Activated CD8-positive, alpha-beta T cell treated with anti-CD3 and anti-CD28 coated beads for 36 hours (primary cell): Measurements from ENCODE around the gene B4GALNT4. TPM values are rescaled to one million over a fixed set of nuclear protein-coding genes. Genes with fewer than 3 reads are reported as not detected.

ENCODE experiments used
- ATAC-seq: fragments of 200-7000 bp; cut with Tn5 transposase; one replicate; pipeline ENCODE4 v1.10.0; 2021; ENCODE audit warnings: mild to moderate bottlenecking, moderate library complexity
- CTCF ChIA-PET: fragments of 350-600 bp; sonication (Branson Sonifier 250); formaldehyde crosslinking; loops from one replicate; lab custom pipeline; 2021; ENCODE audit warnings: antibody characterized with exemption; lab: Charles Lee
- POLR2A ChIA-PET: fragments of 350-600 bp; sonication (Branson Sonifier 250); formaldehyde crosslinking; loops from one replicate; lab custom pipeline; 2021; ENCODE audit warnings: antibody characterized with exemption; lab: Charles Lee
- DNase-seq: peaks from one replicate; pipeline ENCODE4 v3.0.0-alpha.2; 2020
- H3K27ac Mint-ChIP-seq: one replicate; pipeline ENCODE4 v1.8.0; 2021; ENCODE audit warnings: mild to moderate bottlenecking, mixed read lengths
- H3K27me3 Mint-ChIP-seq: one replicate; pipeline ENCODE4 v1.8.0; 2021; ENCODE audit warnings: mixed read lengths
- H3K36me3 Mint-ChIP-seq: one replicate; pipeline ENCODE4 v1.8.0; 2021; ENCODE audit warnings: low read depth, mixed read lengths
- H3K4me1 Mint-ChIP-seq: one replicate; pipeline ENCODE4 v1.8.0; 2021; ENCODE audit warnings: low read depth, mixed read lengths
- H3K4me3 Mint-ChIP-seq: one replicate; pipeline ENCODE4 v1.8.0; 2021; ENCODE audit warnings: mild to moderate bottlenecking, moderate library complexity, mixed read lengths
- H3K9me3 Mint-ChIP-seq: one replicate; pipeline ENCODE4 v1.8.0; 2021; ENCODE audit warnings: mixed read lengths
- intact Hi-C: fragments of 100-400 bp; cut with micrococcal nuclease; formaldehyde crosslinking; loops from one replicate; pipeline ENCODE4 v1.10.0; 2022
- total RNA-seq, 2 experiments: library from RNA; stranded (reverse); gene quantifications; one replicate each; pipeline ENCODE4 v1.2.3, GENCODE V29; 2021
- TF ChIP-seq, protein P1 (sequence below): fragments of 200-600 bp; IDR thresholded peaks from one replicate; pipeline ENCODE4 v1.8.0; 2022; ENCODE audit warnings: antibody characterized with exemption, mild to moderate bottlenecking

The B4GALNT4 gene
- total RNA-seq, 2 experiments from 2014 or later, result 1.5 to 3.4 TPM

DNA sequence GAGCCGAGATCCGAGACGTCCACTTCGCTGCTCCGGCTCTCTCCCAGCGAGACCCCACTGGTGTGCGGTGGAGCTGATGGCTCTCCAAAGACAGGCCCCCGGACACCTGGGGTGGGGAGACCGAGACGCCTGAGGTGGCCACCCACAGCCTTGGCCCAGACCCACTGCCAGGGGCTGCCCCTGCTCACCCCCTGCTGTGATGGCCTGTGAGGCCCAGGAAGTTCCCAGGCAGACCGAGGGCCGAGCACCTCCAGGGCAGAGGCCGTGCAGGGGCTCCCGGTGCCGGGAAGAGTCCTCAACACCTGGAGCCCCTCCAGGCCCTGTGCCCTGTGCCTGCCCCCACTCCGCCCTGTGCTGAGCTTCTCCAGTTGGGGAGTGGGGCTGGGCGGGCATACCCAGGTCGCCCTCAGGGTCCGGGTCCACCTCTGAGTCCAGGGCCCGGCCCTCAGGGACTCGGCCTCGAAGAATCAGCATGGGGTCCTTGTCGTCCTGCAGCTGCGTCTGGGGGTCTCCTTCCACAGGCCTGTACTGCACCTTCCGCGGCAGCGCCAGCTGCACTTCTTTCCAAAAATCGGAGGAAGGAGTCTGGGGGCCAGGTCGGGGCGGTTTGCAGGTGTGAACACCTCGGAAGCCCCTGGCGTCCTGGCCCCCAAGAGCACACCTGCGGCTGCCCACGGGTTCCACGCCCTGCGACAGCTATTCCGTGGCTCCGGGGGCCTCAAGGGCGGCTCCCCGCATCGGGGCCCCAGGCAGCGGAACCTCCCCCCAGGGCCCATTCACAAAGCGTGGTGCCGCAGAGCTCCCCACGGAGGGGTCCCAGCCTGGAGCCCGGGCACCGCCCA lies 36.9 kb downstream of the B4GALNT4 start:
- no peaks in the 10 kb centered on the region for H3K9me3 Mint-ChIP-seq
- no peaks in the 10 kb centered on the region for H3K27me3 Mint-ChIP-seq
- H3K4me1 Mint-ChIP-seq, result peaks cover 5% of the 10 kb centered on the region
- H3K27ac Mint-ChIP-seq, result no peak overlapping the region
- TF ChIP-seq, protein P1, sequence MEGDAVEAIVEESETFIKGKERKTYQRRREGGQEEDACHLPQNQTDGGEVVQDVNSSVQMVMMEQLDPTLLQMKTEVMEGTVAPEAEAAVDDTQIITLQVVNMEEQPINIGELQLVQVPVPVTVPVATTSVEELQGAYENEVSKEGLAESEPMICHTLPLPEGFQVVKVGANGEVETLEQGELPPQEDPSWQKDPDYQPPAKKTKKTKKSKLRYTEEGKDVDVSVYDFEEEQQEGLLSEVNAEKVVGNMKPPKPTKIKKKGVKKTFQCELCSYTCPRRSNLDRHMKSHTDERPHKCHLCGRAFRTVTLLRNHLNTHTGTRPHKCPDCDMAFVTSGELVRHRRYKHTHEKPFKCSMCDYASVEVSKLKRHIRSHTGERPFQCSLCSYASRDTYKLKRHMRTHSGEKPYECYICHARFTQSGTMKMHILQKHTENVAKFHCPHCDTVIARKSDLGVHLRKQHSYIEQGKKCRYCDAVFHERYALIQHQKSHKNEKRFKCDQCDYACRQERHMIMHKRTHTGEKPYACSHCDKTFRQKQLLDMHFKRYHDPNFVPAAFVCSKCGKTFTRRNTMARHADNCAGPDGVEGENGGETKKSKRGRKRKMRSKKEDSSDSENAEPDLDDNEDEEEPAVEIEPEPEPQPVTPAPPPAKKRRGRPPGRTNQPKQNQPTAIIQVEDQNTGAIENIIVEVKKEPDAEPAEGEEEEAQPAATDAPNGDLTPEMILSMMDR, result no peak
- DNase-seq (no peak), ATAC-seq (no peak)
- ChIA-PET POLR2A (interaction anchor here (0.6 to 2.7 kb wide), 8 partner anchors 9 to 118 kb away, joined by 3 to 9 read pairs (median 4); partner anchors contain the start of gene RNH1), CTCF (interaction anchor here (0.7 to 3.5 kb wide), 5 partner anchors 11 to 102 kb away, joined by 3 to 26 read pairs (median 3); no protein-coding TSS in a partner anchor)
- peak overlapping the region; percentile 27 for H3K4me3 Mint-ChIP-seq
- intact Hi-C loops, result no loop called here
- no peaks in the 10 kb centered on the region for H3K36me3 Mint-ChIP-seq

DNA sequence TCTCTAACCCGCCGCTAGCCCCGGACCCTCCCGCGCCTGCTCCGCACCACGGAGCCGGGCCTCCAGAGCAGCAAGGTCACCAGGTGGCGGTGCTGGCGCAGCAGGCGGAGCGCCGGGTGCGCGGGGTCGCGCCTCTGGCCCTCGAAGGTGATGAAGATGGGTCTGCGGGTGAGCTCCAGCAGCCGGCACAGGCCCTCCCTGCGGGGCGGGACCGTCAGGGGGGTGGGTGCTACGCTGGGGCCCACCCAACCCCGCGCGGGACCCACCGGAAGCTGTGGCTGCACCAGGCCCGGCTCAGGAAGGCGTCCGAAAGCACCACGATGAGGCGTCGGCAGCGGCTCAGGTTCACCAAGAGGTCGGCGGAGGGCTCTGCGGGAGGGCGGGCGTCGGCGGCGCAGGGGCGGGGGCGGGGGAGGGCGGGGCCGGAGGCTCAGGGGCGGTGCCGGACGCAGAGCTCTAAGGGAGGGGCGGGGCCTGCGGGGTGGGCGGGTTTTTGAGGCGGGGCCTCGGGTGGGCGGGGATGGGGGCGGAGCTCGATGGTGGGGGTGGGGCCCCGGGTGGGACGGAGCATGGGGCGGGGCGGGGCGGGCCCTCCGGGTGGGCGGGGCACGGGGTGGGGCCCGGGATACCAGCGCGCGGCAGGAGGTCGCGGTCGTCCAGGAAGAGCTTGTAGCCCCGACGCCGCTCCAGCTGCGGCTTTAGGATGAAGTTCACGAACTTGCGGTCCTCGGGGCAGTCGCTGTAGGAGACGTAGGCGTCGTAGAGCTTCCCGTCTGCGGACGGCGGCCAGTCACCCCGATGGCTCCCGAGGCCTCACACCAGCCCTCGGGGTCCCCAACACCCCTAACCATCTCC lies 37.7 kb downstream of the B4GALNT4 start:
- H3K27ac Mint-ChIP-seq, result no peak overlapping the region
- H3K4me3 Mint-ChIP-seq, result peak overlapping the region; percentile 27

DNA sequence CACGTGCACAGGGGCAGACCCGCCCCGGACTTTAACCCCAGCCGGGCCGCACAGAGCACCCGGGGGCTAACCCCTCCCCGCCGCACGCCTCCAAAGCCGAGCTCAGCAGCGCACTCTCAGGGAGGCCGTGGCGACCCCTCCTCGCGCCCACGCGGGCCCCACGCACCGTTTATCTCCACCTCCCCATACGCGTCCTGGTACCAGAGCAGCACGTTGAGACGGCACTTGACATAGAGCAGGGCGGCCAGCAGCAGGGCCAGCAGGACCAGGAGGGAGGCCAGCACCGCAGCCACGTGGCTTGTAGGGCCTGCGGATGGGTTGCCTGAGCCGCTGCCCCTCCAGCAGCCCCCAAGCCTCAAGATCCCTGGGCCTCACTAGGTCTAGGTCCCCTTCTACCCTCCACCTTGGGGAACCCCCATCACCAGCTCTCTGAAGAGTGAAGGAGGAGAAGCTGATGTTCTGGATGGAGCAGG lies 38.4 kb downstream of the B4GALNT4 start:
- TF ChIP-seq, protein P1, result no peak
- intact Hi-C loops, result no loop called here
- peaks cover 5% of the 10 kb centered on the region for H3K4me1 Mint-ChIP-seq
- ATAC-seq (no peak), DNase-seq (no peak)
- no peaks in the 10 kb centered on the region for H3K9me3 Mint-ChIP-seq
- ChIA-PET CTCF (interaction anchor here (0.9 to 3.5 kb wide), 3 partner anchors 38 to 99 kb away, joined by 3 to 26 read pairs (median 3); partner anchors contain the start of gene RNH1), POLR2A (interaction anchor here (0.7 to 2.7 kb wide), 4 partner anchors 9 to 95 kb away, joined by 3 to 9 read pairs (median 3); partner anchors contain the start of gene PTDSS2)
- H3K4me3 Mint-ChIP-seq, result no peak overlapping the region
- H3K27ac Mint-ChIP-seq, result no peak overlapping the region
- H3K36me3 Mint-ChIP-seq, result no peaks in the 10 kb centered on the region
- no peaks in the 10 kb centered on the region for H3K27me3 Mint-ChIP-seq

More for the DNA sequence above, 37.7 kb downstream of the B4GALNT4 start:
- ChIA-PET CTCF (interaction anchor here (0.9 to 3.5 kb wide), 5 partner anchors 10 to 102 kb away, joined by 3 to 26 read pairs (median 3); partner anchors contain the start of gene RNH1), POLR2A (interaction anchor here (0.5 to 2.7 kb wide), 11 partner anchors 9 to 171 kb away, joined by 3 to 9 read pairs (median 3); partner anchors contain the start of genes PSMD13, PTDSS2, RNH1 and SIRT3)
- TF ChIP-seq, protein P1, result no peak
- intact Hi-C loops, result no loop called here
- H3K4me1 Mint-ChIP-seq, result peaks cover 5% of the 10 kb centered on the region
- H3K9me3 Mint-ChIP-seq, result no peaks in the 10 kb centered on the region
- DNase-seq, result peak; percentile 96
- H3K27me3 Mint-ChIP-seq, result no peaks in the 10 kb centered on the region
- H3K36me3 Mint-ChIP-seq, result no peaks in the 10 kb centered on the region
- peak; percentile 91 for ATAC-seq

DNA sequence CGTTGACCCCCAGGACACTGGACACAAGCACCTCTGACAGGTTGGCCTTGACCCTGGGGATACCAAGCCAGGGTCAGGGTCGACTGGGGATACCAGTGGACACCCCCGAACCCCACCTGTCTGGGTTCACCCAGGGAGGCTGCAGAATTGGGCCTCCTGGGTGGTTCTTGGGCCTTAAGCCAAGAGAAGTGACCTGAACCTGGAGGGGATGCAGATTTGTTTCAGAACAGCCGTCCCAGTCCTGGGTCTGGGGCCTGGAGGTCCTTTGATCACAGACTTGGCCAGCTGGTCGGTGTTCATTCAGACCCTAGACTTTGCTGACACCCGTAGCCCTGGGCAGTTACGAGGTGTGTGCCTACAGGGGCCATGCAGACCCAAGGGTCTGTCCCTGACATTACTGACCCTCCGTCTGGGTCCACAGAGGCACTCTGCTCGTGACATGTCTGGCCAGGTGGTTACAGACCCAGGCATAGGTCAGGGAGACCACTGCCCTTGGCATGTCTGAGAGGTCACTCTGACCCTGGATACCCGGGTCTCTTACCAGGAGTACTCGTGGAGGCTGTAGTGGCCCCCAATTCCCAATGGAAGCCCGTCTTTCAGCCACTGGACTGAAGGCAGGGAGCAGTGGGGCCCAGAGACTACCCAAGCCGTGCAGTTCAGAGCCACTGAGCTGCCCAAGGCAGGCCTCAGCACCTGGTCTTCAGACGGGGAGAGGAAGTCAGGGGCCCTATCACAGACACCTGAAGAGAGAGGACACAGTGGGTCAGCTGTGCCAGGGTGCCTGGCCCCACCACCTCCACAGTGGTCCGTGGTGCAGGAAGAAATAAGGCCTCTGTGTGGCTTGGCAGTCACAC lies 39.1 kb downstream of the B4GALNT4 start:
- H3K27ac Mint-ChIP-seq, result no peak overlapping the region
- ChIA-PET CTCF (interaction anchor here (3.5 kb wide), 1 partner anchor 40 kb away, joined by 26 read pairs; no protein-coding TSS in a partner anchor), POLR2A (interaction anchor here (0.7 to 2.7 kb wide), 4 partner anchors 8 to 53 kb away, joined by 3 to 9 read pairs (median 4); partner anchors contain the start of gene PTDSS2)
- H3K9me3 Mint-ChIP-seq, result no peaks in the 10 kb centered on the region
- intact Hi-C loops, result no loop called here
- H3K4me3 Mint-ChIP-seq, result no peak overlapping the region
- TF ChIP-seq, protein P1, result no peak
- ATAC-seq (no peak), DNase-seq (no peak)
- H3K27me3 Mint-ChIP-seq, result no peaks in the 10 kb centered on the region
- peaks cover 10% of the 10 kb centered on the region for H3K4me1 Mint-ChIP-seq
- no peaks in the 10 kb centered on the region for H3K36me3 Mint-ChIP-seq
